ENCODE measurements around the gene PFN3.

The PFN3 gene, protein sequence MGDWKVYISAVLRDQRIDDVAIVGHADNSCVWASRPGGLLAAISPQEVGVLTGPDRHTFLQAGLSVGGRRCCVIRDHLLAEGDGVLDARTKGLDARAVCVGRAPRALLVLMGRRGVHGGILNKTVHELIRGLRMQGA

DNA sequence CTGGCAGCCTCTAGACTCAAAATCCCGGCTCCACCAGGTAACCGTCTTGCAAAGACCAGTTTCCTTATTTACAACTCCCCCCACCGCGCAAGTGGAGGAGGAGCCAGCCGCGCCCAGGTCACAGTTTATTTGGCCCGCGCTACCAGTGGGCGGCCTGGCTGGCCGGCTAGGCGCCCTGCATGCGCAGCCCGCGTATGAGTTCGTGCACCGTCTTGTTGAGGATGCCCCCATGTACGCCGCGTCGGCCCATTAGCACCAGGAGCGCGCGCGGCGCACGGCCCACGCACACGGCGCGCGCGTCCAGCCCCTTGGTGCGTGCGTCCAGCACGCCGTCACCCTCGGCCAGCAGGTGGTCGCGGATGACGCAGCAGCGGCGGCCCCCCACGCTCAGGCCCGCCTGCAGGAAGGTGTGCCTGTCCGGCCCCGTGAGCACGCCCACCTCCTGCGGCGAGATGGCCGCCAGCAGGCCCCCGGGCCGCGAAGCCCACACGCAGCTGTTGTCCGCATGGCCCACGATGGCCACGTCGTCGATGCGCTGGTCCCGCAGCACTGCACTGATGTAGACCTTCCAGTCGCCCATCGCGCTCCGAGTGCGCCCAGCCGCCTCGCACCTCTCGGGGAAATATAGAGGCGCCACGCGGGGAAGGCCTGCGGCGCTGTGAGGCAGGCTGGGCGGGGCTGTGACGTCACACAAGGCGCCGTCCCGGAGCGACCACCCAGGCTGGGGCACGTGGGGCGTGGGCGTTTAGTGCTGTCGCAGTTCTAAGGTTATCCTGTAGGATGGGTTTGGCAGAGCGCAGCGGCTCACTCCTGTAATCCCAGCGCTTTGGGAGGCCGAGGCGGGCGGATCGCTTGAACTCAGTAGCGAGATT is at the start of gene PFN3:
Gene PFN3 (minus strand): TSS at position 665 of the 872 bp plus-strand sequence. CDS start 85 bp downstream, at position 580.
- DNase-seq = no peak

DNA sequence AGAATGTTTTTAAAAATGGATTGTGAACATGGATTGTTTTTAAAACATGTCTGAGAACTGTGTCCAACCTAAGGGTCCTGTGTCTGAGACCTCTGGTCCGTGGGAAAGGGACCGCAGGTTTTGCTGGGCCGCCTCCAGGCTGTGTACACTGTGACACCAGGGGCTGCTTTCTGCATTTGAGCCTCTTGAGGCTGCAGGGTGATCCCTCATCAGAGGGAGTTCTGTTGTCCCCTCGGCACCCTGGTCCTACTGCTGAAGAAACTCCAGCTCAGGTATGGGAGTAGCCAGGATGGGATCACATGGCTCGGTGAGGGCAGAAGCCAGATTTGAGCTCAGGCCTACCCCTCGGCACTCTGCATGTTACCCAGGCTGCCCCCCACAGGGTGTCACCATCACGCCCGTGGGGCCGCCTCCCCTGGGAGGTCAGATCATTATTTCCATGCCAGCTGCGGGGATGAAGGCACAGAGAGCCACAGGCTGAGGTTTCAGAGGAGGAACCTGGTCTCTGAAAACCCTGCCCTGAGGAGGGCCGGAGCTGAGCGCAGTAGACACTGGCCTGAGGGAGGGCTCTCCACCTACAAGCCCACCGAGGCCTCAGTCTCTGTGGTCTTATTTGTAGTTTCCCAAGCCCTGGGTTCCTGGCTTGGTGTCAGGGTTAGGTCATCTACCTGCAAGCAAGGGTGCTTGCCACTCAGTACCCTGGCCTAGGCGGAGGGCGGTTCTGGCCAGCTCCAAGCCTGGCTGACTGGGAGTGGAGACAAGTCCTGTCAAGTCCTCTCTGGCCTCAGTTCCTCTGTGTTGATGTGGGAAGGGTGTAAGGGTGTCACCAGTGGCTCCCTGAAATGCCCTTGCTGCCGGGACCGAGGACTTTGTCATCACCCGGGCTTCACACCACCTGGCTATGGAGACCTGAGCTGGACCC is 48.9 kb upstream of the PFN3 start:
- no peak for DNase-seq

DNA sequence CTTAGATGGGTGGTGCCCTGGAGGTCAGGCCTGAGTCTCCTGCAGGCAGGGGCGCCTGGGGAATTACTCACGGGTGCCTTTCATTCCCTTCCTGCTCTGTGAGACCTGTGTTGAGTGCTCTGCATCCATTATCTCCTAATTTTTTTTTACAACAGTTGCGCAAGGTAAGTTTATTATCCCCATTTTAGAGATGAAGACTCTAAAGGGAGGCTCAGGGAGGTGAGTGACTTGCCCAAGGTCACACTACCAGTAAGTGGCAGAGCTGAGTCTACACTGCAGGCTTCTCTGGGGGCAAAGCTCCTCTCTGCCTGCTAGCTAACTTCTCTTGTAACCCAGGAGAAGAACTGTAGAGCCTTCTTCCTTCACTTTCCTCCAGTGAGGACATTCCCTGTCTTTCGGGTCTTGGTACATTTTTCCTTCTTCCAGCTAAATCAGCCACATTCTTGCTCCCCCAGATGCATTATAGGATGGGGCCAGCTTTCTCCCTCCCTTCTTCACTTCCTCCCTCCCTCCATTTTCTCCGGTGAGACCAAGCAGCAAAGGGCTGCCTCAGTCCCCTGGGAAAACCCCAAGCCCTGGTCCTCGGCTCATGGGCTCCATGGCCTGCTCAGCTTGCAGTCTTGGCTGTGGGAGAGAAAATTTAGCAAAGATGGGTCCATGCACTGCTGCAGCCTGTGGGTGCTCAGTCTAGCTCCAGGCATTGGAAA is 47.9 kb upstream of the PFN3 start:
- no peak for DNase-seq

DNA sequence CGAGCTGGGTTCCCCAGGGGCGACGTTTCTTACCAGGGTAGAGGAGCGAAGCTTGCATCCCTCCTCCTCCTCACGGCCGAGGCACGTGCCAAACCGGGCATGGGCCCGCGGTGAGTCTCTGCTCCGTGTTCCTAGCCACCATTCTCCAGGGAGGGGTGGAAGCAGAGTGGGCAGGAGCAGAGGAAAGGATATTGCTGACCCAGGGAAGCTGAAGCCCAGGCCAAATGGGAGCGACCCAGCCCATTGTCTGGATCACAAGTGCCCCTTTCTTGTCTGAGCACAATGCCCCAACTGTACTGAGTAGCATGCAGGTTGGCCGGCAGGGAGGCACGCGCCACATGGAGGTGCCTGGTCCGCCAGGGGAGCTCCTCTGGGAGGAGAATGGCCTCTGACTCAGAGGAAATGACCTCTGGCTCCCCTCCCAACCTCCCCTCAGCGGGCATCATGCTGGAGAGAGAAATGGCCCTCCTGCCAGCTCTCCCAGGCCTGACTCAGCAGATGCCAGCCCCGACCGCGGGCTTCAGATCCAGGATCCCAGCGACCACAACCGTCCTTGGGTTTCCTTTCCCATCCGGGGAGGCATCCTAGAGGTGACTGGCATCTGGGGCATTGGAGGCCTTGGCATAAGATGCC is 47.3 kb upstream of the PFN3 start:
- DNase-seq = no peak

DNA sequence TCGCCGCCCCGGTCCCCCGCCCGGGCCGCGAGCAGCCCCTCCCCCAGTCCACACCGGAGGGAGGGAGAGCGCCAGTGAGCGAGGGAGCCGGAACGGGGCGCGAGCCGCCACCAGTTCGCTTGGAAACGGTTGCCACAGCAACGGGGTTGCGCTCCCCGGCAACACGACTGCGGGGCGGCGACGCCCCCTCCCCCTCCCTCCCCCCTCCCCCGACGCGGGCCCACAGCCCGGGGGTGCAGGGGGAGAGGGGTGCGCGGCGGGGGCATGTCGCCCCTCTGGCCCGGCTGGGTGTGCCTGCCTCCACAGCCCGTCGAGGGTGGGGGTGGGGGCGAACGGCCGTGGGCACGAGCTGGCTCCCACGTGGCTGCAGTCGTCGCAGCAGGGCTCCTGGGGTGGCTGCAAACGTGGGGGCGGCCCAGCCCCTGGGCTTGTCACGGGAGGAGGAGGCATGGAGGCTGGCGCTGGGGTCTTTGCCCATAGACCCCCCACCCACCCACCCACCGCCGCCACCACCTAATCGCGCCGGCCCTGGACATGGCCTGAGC is 46.7 kb upstream of the PFN3 start:
- peak; percentile 65 for DNase-seq

DNA sequence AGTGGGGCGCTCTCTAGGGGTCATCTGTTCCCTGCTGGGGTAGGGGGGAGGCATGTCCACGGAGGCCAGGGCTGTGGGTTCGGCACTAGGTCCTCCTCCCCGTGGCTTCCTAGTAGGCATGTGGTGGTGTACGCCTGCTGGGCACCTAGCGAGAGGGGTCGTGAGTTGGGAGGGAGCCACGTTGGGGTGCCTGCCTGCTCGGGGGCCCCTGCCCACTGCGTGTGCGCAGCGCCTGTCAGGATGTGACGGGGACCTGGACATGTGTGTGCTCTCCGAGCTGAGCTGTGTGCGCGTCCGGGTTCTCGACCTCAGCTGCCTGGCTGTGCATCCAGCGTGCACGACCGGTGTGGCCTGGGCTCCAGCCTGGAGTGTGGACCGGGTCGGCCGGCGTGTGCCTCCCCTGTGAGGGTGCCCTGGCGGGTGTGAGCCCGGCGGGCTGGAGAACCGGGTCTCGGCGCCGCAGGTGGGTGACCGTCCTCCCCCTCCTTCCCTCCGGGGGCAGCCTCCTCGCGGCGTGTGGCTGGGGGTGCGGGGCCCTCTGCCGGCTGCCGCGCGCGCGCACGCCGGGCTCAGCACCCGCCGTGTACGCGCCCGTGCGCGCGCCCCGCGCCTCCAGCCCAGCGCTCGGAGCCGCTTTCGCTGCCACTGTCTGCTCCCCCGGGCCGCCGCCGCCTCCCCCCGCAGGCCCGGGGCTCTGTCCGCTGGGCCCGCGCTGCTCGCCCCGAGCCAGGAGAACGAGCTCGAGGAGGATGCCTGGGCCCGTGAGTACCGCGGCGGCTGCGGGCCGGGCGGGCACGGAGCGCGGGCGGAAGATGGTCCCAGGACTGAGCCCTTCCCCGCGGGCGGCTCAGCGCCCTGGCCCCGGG is 46.0 kb upstream of the PFN3 start, which contains the start of gene PRR7:
Gene PRR7 (plus strand): TSS at position 615 of the 866 bp plus-strand sequence. CDS start 8,254 bp downstream, outside the sequence.
- peak; percentile 79 for DNase-seq

DNA sequence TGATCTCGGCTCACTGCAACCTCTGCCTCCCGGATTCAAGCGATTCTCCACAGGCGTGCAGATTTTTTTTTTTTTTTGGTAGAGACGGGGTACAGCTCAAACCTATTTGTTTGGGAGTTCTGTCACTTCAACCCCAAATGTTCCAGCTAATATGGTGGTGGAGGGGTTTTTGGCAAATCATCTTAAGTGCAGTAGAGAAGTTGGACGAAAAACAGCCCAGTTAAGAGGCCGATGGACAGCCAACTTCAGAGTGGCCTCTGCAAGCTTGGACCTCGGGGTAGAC is 45.4 kb upstream of the PFN3 start:
- no peak for DNase-seq

DNA sequence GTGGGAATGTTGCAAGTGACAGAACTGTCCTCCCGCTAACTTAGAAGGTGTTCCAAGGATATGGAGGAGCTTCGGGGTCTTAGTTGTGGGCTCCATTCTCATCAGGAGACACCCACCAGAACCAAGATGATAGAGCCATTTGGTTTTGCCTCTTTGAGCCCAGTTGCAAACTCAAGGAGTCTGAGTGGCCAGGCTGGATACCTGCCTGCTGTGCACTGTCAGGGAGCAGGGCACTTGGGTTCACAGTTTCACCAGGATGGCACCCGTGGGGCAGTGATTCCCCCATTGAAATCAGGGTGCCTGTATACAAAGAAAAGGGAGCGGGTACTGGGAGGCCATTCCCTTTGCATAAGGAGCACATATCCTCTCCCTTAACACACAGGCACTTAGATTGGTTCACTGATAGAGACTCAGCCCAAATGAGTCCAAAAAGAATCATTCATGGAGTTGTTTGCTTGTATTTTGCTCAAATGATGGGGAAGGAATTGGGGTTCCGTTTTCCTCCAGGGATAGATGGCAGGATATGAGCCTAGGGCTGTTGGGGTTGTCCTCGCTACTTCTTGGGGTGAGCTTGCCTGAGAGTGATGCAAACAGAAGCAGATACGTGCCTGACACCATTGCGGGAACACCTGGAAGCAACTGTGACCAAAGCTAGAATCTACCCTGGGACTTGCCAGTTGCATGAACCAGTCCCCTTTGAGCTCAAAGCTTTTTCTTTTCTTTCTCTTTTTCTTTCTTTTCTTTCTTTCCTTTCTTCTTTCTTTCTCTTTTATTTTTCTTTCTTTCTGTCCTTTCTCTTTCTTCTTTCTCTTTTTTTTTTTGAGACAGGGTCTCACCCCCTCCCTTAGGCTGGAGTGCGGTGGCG is 44.8 kb upstream of the PFN3 start:
- DNase-seq = no peak

DNA sequence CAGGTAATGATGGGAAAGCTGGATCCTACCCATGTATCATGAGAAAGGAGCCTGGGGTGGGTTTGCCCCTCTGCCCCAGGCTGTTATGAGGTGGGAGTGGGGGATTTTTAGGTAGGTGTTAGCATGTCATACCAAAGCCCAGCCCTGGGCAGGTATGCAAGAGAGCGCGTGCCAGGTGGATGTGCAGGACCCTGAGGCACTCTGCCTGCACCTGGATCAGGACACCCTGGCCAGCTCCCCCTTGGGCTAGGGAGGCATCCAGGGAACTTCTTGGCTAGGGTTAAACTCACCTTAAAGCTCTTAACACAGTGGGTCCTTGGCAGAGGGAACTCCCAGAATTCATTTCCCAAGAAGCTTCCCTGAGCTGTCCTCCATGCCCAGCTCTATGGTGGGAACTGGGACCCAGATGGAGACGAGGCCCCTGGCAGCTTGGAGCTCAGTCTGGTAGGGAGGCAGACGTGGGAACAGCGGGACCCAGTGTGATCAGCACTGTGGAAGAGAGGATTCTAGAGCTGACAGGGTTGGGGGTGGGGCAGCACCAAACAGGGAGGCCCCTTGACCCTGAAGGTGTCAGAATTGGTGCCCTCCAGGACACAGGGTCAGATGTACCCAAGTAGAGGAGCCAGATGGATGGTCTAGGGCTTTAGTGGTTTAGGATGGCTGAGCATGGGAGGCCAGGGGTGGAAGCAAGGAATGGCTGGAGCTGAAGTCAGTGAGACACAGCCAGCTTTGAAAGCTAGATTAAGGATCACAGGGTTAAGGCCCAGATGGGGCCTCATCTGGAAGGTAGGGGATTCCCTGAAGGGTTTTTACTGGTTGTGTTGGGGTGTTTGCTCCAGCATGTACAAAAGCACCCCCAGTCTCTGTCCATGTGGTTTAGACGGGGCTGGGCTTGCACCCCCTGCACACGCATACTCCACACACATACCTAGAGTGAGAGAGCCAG is 43.9 kb upstream of the PFN3 start:
- DNase-seq = no peak

DNA sequence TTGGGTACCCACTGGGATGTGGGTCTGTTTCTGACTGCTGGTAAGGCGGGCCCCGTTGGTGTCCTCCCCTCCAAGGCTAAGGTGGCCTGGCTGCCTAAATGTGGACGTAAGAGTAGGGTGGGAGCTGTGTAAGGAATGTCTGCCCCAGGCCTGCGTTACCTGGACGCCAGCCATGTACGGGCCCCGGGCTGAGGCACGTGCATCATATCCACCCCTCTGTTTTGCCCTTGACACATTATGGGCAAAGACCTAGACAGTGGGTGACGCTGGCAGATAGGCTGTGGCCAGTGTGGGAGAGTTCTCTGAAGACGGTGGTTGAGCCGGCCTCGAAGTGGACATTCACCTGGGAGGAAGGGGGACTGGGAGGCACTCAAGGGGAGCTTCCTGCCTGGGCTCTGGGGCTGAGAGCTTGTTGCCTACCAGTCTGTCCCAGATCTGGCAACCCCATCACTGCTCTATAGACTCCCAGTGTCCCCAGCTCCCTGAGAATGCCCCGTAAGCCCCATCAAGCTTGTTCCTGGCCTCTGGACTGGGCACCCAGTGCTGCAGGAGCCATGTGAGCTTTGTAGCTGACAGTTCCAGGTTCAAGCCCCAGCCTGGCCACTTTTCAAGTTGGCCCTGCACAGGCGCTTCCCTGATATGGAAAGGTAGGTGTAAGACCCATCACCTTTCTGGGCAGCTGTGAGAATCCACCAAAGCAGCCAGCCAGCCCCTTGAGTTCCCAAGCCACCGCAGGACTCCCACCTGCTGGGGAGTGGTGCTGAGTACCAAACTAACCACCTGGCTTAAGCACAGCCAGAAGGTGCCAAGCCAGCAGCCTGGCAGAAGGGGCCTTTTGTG is 42.9 kb upstream of the PFN3 start:
- no peak for DNase-seq

DNA sequence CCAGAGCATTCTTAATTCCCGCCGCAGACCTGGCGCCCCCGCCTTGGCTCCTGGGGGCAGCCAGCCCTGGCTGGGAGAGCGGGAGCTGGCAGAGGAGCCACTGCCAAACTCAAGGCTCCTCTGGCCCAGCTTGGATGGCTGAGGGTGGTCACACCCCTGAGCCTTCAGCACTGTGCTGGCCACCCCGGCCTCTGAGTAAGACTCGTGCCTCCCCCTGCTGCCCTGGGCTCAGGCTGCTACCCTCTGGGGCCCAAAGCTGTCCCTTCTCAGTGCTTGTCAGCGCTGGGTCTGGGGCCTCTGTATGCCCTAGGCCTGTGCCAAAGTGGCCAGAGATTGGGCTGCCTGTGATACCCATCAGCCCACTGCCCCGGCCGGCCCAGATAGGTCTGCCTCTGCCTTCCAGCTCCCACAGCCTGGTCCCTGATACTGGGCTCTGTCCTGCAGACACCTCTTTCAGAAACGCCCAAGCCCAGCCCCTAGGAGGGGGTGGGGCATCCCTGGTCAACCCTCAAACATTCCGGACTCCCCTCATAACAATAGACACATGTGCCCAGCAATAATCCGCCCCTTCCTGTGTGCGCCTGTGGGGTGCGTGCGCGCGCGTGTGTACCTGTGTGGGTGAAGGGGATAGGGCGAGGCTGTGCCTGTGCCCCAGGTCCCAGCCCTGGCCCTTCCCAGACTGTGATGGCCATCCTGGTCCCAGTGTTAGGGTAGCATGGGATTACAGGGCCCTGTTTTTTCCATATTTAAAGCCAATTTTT is 41.8 kb upstream of the PFN3 start:
- DNase-seq = no peak

DNA sequence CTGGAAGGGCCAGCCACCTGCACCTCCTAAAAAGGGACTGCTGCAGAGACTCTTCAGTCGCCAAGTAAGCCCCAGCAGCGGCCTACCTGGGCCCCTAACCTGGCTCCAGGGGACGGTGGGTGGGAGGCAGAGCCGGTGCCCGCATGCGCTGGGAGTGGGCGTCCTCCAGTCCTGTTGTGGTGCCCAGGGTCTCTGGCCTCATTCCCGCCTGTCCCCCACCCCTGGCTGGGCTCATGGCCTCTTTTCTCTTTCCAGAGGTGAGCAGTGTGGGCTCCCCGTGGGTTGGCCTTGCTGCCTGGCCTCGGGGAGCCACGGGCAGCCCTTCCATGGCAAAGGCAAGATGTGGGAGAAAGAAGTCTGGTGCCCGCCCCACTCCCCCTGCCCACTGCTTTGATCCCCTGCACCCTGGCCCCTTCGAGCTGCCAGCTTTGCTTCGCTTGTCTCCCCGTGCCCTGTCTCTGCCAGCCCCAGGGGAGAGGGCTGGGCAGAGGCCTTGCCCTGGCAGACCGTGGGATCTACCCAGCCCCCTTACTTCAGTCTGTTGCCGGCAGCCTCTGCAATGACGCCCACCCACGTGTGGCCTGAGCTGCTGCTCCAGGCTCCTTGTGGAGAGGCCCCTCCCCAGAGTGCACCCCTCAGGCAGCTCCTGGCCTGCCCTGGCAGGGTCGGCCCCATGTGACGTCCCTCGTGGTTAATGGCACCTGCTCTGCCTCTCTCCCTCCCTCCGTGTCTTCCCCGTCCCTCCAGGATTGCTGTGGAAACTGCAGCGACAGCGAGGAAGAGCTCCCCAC is 40.7 kb upstream of the PFN3 start:
- DNase-seq = no peak

DNA sequence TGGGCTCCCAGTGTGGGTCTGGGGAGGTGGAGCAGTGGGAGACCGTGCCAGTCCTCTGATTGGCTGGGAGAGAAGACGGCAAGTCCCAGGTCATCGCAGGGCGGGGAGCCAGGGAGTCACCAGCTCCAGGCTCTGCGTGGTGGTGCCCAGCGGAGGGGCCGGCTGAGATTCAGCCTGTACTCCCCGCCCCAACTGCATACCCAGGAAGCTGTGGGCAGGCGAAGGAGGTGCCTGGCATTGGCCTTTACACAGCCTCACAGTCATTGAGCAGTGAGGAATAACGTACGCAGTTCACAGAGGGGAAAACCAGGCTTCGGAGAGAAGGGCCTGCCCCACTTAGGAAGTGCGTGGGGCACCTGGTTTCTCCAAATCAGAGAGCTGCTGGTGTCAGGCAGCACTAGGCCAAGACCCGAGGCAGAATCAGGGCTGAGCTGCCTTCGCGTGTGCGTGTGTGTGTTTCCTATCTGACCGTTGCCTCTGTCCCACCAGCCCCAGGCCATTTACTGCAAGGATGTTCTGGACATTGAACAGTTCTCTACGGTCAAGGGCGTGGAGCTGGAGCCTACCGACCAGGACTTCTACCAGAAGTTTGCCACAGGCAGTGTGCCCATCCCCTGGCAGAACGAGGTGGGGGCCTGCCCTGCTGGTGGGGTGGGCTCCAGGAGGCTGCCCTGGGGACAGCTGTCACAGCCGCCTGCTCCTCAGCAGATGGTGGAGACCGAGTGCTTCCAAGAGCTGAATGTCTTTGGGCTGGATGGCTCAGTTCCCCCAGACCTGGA is 39.9 kb upstream of the PFN3 start:
- no peak for DNase-seq

DNA sequence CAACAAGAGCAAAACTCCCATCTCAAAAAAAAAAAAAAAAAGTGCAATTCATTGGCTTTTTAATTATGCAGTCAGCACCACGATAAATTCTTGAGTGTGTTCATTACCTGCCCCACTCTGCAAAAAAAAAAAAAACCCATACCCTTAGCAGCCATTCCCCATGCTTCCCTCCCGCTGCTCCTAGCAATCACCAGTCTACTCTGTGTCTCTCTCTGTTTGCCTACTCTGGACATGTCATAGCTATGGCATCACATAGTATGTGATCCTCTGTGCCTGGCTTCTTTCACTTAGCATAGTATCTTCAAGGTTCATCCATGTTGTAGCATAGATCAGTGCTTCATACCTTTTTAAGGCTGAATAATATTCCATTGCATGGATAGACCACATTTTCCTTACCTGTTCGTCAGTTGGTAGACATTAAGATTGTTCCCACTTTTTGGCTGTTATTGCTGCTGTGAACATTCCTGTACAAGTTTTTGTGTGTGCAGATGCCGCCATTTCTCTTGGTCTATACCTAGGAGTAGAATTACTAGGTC is 39.1 kb upstream of the PFN3 start:
- DNase-seq = no peak

DNA sequence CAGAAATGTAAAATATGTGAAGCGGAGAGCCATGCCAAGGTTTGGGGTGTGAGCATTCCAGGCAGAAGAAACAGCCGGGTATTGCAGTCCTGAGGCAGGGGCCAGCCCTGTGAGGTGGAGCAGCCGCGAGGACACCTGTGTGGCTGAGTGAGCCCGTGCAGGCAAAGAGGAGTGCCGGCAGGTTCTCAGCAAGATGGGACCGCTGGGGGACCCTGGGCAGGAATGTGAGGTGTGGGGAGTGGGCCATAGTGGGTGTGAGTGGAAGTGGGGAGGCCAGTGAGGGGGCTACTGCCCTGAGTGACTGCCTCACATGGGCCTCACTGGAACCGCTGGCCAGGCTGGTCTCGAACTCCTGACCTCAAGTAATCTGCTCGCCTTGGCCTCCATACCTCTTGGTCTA is 38.0 kb upstream of the PFN3 start:
- DNase-seq = no peak

Data from activated CD8-positive, alpha-beta memory T cell treated with anti-CD3 and anti-CD28 coated beads, Interleukin-2, amount 50 U/mL, for 4 hours (primary cell).